ENCODE data around the gene DYNLL2. TPM values are rescaled to one million over a fixed set of nuclear protein-coding genes. Genes with fewer than 3 reads are reported as not detected.

DYNLL2 gene
- total RNA-seq, 1 donor from 2014 or later: 46.8 TPM

DNA sequence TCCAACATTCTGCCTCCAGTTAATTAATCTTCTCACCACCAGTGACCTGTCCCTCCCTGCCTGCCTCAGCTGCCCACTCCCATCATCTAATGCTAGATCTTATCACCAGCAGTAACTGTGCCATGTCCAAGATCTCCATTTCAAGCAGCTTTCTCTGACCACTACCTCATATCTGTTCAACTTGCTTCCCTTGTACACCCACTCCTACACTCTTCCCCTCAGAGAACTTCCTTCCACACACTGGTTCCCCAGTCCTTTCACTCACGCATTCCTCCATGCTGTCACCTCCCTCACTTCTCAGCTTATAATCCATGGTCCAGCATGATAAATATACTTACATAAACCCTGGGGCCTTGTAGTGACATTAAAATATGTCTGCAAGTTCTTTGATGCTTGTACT, 31.8 kb upstream of the DYNLL2 start:
- Mint-ChIP-seq H3K4me1 (peaks cover 8% of the 10 kb centered on the region), H3K36me3 (no peaks in the 10 kb centered on the region), H3K4me3 (no peak overlapping the region), H3K27me3 (ENCODE audit: insufficient read depth, low read depth) (peaks cover 4% of the 10 kb centered on the region), H3K27ac (no peak overlapping the region), H3K9me3 (no peaks in the 10 kb centered on the region)
- H3K36me3 ChIP-seq: no peaks in the 10 kb centered on the region
- H3K27me3 ChIP-seq: no peaks in the 10 kb centered on the region
- DNase-seq (ENCODE audit: low spot score): no peak
- no peak overlapping the region for H3K9ac ChIP-seq
- H3K4me3 ChIP-seq: no peak overlapping the region
- H3K4me1 ChIP-seq: peaks cover 6% of the 10 kb centered on the region
- H3K79me2 ChIP-seq (ENCODE audit: low read depth): no peaks in the 10 kb centered on the region
- TF ChIP-seq EZH2 (IDR thresholded peaks at IDR 0.05): no peak
- TF ChIP-seq EZH2phosphoT487 (IDR thresholded peaks at IDR 0.05): no peak
- TF ChIP-seq, protein P1, sequence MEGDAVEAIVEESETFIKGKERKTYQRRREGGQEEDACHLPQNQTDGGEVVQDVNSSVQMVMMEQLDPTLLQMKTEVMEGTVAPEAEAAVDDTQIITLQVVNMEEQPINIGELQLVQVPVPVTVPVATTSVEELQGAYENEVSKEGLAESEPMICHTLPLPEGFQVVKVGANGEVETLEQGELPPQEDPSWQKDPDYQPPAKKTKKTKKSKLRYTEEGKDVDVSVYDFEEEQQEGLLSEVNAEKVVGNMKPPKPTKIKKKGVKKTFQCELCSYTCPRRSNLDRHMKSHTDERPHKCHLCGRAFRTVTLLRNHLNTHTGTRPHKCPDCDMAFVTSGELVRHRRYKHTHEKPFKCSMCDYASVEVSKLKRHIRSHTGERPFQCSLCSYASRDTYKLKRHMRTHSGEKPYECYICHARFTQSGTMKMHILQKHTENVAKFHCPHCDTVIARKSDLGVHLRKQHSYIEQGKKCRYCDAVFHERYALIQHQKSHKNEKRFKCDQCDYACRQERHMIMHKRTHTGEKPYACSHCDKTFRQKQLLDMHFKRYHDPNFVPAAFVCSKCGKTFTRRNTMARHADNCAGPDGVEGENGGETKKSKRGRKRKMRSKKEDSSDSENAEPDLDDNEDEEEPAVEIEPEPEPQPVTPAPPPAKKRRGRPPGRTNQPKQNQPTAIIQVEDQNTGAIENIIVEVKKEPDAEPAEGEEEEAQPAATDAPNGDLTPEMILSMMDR (IDR thresholded peaks at IDR 0.05): no peak
- no peaks in the 10 kb centered on the region for H4K20me1 ChIP-seq (ENCODE audit: low read depth)
- H3K27ac ChIP-seq: no peak overlapping the region
- H3F3A ChIP-seq (ENCODE audit: low read depth): peaks cover 6% of the 10 kb centered on the region
- H2AFZ ChIP-seq (replicated peaks): no peak overlapping the region
- no peak overlapping the region for H3K4me2 ChIP-seq
- H3K9me3 ChIP-seq (ENCODE audit: low read depth): no peaks in the 10 kb centered on the region

DNA sequence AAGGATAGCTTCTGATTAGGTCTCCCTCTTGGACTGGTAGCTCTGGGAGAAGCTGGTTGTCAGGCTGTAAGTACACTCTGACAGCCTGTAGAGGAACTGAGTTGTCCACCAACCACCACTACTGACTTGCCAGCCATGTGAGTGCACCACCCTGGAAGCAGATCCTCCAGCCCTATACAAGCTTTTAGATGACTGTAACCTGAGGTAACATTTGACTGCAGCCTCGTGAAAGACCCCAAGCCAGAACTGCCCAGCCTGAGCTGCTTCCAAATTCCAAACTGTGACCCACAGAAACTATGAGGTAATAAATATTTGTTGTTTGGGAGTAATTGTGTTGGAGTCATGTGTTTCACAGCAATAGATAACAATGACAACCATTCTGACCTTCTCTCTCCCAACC, 30.8 kb upstream of the DYNLL2 start:
- Histone ChIP-seq H3K9ac (no peak overlapping the region), H3F3A (ENCODE audit: low read depth) (no peaks in the 10 kb centered on the region), H3K9me3 (ENCODE audit: low read depth) (no peaks in the 10 kb centered on the region), H3K36me3 (no peaks in the 10 kb centered on the region), H3K4me1 (no peaks in the 10 kb centered on the region), H3K27me3 (no peaks in the 10 kb centered on the region), H3K4me3 (no peak overlapping the region), H4K20me1 (ENCODE audit: low read depth) (no peaks in the 10 kb centered on the region), H3K27ac (no peak overlapping the region), H3K79me2 (ENCODE audit: low read depth) (no peaks in the 10 kb centered on the region), H2AFZ (replicated peaks) (no peak overlapping the region), H3K4me2 (no peak overlapping the region)
- Mint-ChIP-seq H3K27me3 (ENCODE audit: insufficient read depth, low read depth) (peaks cover 4% of the 10 kb centered on the region), H3K9me3 (no peaks in the 10 kb centered on the region), H3K36me3 (no peaks in the 10 kb centered on the region), H3K4me1 (peaks cover 11% of the 10 kb centered on the region), H3K4me3 (no peak overlapping the region), H3K27ac (no peak overlapping the region)
- no peak for TF ChIP-seq EZH2 (IDR thresholded peaks at IDR 0.05)
- TF ChIP-seq, protein P1 (IDR thresholded peaks at IDR 0.05): no peak
- TF ChIP-seq EZH2phosphoT487 (IDR thresholded peaks at IDR 0.05): no peak
- DNase-seq (ENCODE audit: low spot score): no peak

DNA sequence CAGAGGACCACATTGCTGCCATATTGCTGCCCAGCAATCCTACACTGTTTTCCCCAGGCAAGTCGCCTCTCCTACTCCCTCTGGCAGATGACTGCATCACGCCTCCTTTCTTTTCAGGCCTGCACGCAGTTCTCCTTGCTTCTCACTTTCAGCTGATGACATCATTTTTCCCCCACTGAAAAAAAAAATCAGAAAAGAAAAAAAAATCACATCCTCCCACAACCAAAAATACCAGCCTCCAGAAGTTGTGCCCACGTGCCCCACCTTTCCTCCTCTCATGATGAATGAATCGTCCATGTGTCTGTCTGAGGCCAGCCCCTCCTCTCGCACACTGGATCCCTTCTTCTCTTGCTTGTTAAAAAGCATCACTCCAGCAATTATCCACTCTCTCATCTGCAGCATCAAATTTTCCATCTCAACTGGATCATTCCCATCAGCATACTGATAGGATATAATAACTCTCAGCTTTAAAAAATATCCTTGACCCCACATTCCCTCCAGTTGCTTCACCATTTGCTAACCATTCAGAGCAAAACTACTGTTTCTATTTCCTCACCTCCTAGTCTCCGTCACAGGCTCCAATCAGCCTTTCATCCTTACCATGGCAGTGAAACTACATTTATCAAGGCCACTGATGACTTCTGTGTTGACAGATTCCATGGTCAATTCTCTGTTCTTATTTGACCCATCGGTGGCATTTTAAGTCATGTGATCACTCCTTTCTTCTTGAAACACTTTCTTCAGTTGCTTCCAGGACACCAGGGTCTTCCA, 30.1 kb upstream of the DYNLL2 start:
- no peaks in the 10 kb centered on the region for H3K9me3 Mint-ChIP-seq
- Histone ChIP-seq H2AFZ (replicated peaks) (no peak overlapping the region), H3K27ac (no peak overlapping the region), H3K27me3 (no peaks in the 10 kb centered on the region), H3K4me2 (no peak overlapping the region), H3K9ac (no peak overlapping the region), H3K9me3 (ENCODE audit: low read depth) (no peaks in the 10 kb centered on the region), H4K20me1 (ENCODE audit: low read depth) (no peaks in the 10 kb centered on the region), H3F3A (ENCODE audit: low read depth) (no peaks in the 10 kb centered on the region), H3K4me3 (no peak overlapping the region), H3K36me3 (no peaks in the 10 kb centered on the region), H3K4me1 (no peaks in the 10 kb centered on the region), H3K79me2 (ENCODE audit: low read depth) (no peaks in the 10 kb centered on the region)
- H3K4me1 Mint-ChIP-seq: peaks cover 8% of the 10 kb centered on the region
- H3K36me3 Mint-ChIP-seq: no peaks in the 10 kb centered on the region
- TF ChIP-seq, protein P1 (IDR thresholded peaks at IDR 0.05): no peak
- TF ChIP-seq EZH2phosphoT487 (IDR thresholded peaks at IDR 0.05) (no peak), EZH2 (IDR thresholded peaks at IDR 0.05) (no peak)
- H3K27ac Mint-ChIP-seq: no peak overlapping the region
- no peak for DNase-seq (ENCODE audit: low spot score)
- H3K27me3 Mint-ChIP-seq (ENCODE audit: insufficient read depth, low read depth): peaks cover 4% of the 10 kb centered on the region
- H3K4me3 Mint-ChIP-seq: no peak overlapping the region
